CD4-positive, alpha-beta T cell treated with Interleukin-10 for 1 hour (primary cell): Measurements from ENCODE around the gene TMEM213.

Experiments
- DNase-seq: peaks from one replicate; pipeline ENCODE4 v3.0.0-alpha.2; 2020

Gene TMEM213

GRCh38 chr7:138843632-138844580 is 46.1 kb downstream of the TMEM213 start:
- no peak for DNase-seq

GRCh38 chr7:138845711-138846110 is 47.9 kb downstream of the TMEM213 start:
- no peak for DNase-seq

- no peak for DNase-seq
Observed at GRCh38 chr7:138848056-138848980, 50.5 kb downstream of the TMEM213 start.

DNA sequence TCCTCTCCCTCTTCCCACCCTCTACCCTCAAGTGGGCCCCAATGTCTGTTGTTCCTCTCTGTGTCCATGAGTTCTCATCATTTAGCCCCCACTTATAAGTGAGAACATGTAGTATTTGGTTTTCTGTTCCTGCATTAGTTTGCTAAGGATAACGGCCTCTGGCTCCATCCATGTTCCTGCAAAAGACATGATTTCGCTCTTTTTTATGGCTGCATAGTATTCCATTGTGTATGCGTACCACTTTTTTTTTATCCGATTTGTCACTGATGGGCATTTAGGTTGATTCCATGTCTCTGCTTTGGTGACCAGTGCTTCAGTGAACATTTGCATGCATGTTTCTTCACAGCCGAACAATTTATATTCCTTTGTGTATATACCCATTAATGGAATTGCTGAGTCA is 51.9 kb downstream of the TMEM213 start:
- no peak for DNase-seq

DNA sequence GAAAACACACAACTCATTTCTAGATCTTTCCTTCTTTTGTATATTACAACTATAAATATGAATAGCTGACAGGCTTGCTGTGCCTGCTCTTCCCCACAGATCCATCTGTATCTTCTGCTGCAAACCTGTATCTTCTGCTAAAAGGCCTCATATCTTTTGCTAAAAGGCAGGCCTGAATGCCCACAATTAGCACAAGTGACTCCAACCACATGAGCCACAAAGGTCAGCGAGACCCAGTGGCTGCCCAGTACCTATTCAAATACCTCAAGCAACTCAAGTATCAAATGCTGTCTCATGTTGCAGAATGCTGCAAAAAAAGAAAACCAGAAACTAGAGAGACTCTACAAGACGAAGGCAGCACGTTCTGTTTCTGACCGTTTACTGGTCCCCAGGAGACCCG is 54.7 kb downstream of the TMEM213 start:
- DNase-seq: no peak

GRCh38 chr7:138853448-138853847 is 55.7 kb downstream of the TMEM213 start:
- DNase-seq: no peak

- DNase-seq: no peak
Observed at GRCh38 chr7:138854115-138854645, 56.4 kb downstream of the TMEM213 start.

DNA sequence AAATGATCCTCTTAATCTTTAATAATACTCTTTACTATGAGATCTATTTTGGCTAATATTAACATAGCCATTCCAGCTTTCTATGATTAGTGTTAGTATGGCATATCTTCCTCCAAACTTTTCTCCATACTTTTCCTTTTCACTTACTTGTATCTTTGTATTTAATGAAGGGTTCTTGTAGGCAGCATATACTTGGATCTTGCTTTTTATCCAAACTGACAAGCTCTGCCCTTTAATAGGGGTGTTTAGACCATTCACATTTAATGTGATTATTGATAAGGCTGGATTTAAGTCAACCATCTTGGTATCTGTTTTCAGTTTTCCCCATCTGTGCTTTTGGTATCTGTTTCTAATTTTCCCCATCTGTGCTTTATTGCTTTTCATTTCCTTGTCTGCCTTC is 59.9 kb downstream of the TMEM213 start:
- no peak for DNase-seq

- DNase-seq: no peak
Observed at GRCh38 chr7:138861051-138861450, 63.3 kb downstream of the TMEM213 start.

GRCh38 chr7:138863931-138864330 is 66.1 kb downstream of the TMEM213 start:
- no peak for DNase-seq

GRCh38 chr7:138864667-138865066 is 66.9 kb downstream of the TMEM213 start:
- DNase-seq: no peak

- DNase-seq: peak; percentile 45
Observed at GRCh38 chr7:138865843-138866242, 68.0 kb downstream of the TMEM213 start.

DNA sequence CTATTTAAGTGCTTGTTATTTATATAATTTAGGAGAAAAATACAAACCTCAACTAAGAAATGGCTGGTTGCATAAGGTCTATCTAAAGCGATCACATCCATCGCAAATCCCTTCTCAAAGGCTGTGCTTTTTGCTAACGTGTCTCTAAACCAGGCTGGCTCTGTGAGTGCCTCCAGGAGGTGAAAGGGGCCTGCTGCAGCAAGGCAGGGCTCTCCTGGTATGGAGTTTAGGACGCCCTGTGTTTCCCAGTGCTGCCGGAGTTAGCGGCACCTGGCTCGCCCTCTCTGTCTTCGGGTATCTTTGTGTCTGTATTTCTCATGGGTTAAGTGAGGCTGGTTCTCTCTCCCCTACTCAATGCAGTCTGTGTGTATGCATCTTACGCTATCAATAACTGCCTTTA is 68.6 kb downstream of the TMEM213 start:
- DNase-seq: no peak

DNA sequence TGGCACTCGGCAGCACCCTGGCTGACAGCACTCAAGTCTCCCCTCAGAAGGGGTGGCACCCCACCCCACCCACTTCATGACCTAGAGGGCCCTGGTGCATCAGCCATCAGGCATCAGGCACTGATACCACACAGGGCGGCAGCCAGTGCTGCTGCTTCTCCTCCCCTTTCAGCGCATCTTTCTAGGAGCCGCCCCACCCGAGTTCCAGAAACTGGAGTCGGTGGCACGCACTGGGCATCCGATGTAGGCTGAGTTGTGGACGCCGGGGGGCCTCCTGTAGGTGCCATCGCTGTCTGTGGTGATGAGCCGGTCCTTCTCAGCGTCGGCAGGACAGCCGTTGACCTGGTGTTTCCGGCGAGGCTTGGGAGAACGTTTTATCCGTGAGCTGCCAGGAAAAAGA is 70.0 kb downstream of the TMEM213 start:
- no peak for DNase-seq

GRCh38 chr7:138868711-138869110 is 70.9 kb downstream of the TMEM213 start:
- no peak for DNase-seq

DNA sequence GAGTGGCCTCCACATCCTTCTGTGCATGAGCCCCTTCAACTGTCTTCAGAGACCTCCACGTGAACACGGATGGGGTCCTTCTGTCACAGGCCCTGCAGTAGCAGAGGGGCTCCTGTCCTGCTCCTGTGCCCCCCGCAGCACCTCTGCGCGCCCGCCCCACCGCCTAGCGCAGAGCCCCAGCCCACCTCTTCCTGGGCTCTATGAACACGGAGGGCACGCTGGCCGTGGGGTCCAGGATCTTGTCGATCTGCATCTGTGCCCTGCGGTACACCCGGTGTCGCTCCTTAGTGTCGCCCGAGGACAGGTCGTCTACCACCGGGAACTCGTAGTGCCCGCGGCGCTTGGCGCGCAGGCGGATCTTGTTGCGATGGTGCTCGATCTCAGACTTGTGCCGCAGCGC is 71.6 kb downstream of the TMEM213 start:
- DNase-seq: no peak

DNA sequence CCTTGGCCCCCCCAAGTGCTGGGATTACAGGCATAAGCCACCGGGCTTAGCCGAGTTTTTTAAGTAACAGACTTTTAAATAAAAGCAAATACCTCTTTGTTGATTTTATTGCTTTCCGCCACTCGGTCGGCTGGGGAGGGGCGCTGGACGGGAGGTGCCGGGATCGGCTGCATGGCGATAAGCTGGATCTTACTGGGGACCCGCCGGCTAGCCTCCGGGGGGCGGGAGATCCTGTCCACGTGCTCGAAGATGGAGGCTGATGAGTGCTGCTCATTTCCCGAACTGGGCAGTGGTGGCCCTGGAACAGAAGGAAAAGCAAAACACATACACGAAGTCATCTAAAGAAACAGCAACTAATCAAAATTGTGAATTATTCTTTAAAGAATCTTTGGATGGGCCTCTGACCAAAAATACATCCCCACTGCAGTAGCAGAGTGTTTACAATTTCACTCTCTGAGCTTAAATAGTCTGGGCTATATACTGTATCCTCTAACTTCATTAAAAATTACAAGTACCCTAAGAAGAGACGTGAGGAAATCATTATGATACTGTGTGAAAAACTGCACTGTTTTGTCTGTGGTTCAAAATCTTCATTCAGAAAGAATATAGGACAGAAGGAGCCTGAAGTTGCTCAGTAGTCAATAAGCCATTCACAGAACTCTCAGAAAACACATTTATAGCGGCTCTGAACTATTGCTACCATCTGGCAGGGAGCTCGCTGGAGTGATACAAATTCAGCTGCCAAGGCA is 73.4 kb downstream of the TMEM213 start:
- DNase-seq: no peak

DNA sequence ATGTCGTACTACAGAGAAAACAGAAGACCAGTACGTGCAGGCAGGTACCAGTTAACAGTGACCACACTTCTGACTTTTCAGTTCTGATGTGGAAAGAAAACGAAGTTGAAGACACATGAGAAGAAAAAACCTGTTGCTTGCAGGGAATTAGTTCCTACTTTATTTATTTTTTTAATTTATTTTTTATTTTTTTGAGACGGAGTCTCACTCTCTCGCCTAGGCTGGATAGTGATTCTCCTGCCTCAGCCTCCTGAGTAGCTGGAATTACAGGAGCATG is 74.0 kb downstream of the TMEM213 start:
- no peak for DNase-seq

- no peak for DNase-seq
Observed at GRCh38 chr7:138872576-138872975, 74.8 kb downstream of the TMEM213 start.

- no peak for DNase-seq
Observed at GRCh38 chr7:138873220-138873892, 75.6 kb downstream of the TMEM213 start.

DNA sequence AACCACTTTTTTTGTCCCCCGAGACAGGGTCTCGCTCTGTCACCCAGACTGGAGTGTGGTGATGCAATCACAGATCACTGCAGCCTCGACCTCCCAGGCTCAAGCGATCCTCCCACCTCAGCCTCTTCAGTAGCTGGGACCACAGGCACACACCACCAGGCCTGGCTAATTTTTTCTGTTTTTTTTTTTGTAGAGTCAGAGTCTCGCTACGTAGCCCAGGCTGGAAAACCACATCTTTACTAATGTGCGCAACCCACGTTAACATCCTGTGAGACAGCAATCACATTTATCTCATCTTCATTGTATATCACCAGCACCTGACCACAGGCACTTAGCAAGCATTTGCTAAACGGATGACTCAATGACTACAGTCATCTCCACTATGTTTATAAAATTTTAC is 78.0 kb downstream of the TMEM213 start:
- peak; percentile 65 for DNase-seq

DNA sequence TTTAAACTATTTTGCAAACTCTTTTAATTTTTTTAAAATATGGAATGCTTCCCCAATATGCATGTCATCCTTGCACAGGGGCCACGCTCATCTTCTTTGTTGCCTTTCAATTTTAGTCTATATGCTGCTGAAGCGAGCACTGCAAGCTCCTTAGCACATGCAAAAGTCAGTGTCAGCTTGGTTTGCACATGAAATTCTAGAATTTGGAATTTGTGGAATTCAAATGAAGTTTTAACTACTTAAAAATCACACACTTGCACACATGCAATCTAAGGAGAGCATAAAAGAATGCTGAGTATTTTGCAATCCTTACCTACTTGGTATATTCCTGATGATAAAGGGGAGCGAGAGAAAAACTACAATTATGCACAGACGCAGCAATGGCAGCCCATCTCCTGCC is 78.5 kb downstream of the TMEM213 start:
- no peak for DNase-seq
